ENCODE data around the gene ALK. TPM values are rescaled to one million over a fixed set of nuclear protein-coding genes. Genes with fewer than 3 reads are reported as not detected.

ALK gene
- total RNA-seq, 1 experiment from 2014 or later: 14.7 TPM

DNA sequence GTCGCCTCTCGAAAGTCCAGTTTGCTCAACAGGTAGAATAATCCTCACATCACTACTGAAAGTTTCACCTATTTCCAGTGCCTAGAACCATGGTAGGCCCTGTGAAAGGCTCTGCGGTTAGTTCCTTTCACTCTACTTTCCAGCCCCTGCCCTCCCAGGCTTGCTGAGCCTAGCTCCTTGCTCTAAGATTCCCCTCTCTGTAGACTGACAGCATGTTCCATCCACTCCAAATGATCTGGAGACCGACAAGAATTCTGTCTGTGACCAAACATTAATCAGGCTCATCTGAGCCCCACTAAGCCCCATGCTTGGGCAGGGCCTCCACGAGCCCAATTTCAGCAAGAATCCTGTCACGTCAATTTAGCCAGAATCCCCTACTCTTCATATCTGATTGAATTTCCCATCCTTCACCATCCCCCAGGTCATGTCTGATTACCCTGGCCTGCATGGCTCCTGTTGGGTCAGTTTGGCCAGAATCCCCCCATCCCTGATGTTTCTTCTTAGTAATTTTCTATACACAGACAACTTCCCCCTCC is 307.0 kb downstream of the ALK start:
- ChIA-PET CTCF (no interaction called here), POLR2A (ENCODE audit: low non-redundant PET) (no interaction called here)
- intact Hi-C loops (cut with micrococcal nuclease; ENCODE audit: unreplicated experiment): no loop called here
- H3K9me3 ChIP-seq (ENCODE audit: low read depth, low read length, poor library complexity, severe bottlenecking): no peaks in the 10 kb centered on the region
- H3K27me3 ChIP-seq (replicated peaks; ENCODE audit: insufficient read depth, low read depth, low read length, poor library complexity): no peaks in the 10 kb centered on the region
- H3K4me3 ChIP-seq (ENCODE audit: low read depth, low read length, poor library complexity, severe bottlenecking): no peak overlapping the region
- no TSS peak for BruUV-seq (replicated peaks)
- H3K27ac ChIP-seq (ENCODE audit: low read depth, low read length, poor library complexity, severe bottlenecking): no peak overlapping the region
- H3K36me3 ChIP-seq (ENCODE audit: insufficient read depth, low read length, poor library complexity, severe bottlenecking): no peaks in the 10 kb centered on the region
- TF ChIP-seq EZH2 (IDR thresholded peaks at IDR 0.05; ENCODE audit: borderline replicate concordance, low read depth, low read length, poor library complexity, severe bottlenecking) (no peak), CTCF (conservative IDR thresholded peaks at IDR 0.05; ENCODE audit: low read depth, low read length) (no peak)
- no peaks in the 10 kb centered on the region for H3K4me1 ChIP-seq (ENCODE audit: insufficient read depth, low read length, poor library complexity, severe bottlenecking)
- DNase-seq (ENCODE audit: low spot score): no peak

DNA sequence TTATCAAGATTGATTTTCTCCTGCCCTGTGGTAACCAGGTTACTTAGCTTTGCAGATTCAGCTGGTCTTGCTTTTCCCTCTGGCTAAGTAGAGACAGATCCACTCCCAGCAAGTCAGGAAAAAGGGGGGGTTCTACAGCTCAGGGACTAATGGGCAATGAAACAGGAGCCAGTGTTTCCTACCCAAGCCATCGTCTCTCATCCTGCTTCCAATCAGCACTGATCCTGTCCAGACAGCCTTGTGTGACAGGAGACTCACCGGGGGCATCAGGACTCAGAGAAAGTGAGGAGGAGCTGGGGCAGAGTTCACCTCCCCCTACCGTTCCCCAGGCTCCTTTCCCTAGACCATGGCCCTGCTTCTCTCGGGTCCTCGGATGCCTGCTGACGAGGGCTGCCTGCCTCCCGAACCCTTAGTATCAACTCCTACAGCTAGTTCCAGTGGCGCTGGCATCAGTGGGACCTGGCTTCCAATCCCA is 307.6 kb downstream of the ALK start:
- Histone ChIP-seq H3K9me3 (ENCODE audit: low read depth, low read length, poor library complexity, severe bottlenecking) (no peaks in the 10 kb centered on the region), H3K4me1 (ENCODE audit: insufficient read depth, low read length, poor library complexity, severe bottlenecking) (no peaks in the 10 kb centered on the region), H3K4me3 (ENCODE audit: low read depth, low read length, poor library complexity, severe bottlenecking) (no peak overlapping the region), H3K27me3 (replicated peaks; ENCODE audit: insufficient read depth, low read depth, low read length, poor library complexity) (no peaks in the 10 kb centered on the region), H3K27ac (ENCODE audit: low read depth, low read length, poor library complexity, severe bottlenecking) (no peak overlapping the region), H3K36me3 (ENCODE audit: insufficient read depth, low read length, poor library complexity, severe bottlenecking) (no peaks in the 10 kb centered on the region)
- CTCF ChIA-PET: no interaction called here
- TF ChIP-seq CTCF (conservative IDR thresholded peaks at IDR 0.05; ENCODE audit: low read depth, low read length) (no peak), EZH2 (IDR thresholded peaks at IDR 0.05; ENCODE audit: borderline replicate concordance, low read depth, low read length, poor library complexity, severe bottlenecking) (no peak)
- no peak for DNase-seq (ENCODE audit: low spot score)
- BruUV-seq (replicated peaks): no TSS peak
- POLR2A ChIA-PET (ENCODE audit: low non-redundant PET): no interaction called here
- intact Hi-C loops (cut with micrococcal nuclease; ENCODE audit: unreplicated experiment): no loop called here

DNA sequence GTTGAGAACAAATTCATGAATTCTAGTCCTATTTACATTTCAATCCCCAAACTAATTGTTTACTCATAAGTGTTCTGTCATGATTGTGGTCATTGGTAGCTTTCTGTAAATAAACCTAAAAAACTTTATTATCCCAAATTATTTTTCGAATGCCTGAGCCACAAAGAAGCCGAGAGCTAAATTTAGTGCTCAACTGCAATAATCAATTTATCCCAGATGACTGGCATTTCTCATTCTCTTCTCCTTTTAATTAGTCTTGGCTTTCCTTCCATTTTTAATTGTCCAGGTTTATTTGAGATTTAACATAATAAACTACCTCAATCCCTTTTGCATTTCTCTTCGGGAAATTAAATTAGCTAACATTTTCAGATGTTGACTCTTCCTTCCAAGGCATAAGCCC is 308.3 kb downstream of the ALK start:
- intact Hi-C loops (cut with micrococcal nuclease; ENCODE audit: unreplicated experiment): no loop called here
- CTCF ChIA-PET: no interaction called here
- H3K4me1 ChIP-seq (ENCODE audit: insufficient read depth, low read length, poor library complexity, severe bottlenecking): no peaks in the 10 kb centered on the region
- BruUV-seq (replicated peaks): no TSS peak
- POLR2A ChIA-PET (ENCODE audit: low non-redundant PET): interaction anchor here (0.9 kb wide), 1 partner anchor 19 kb away, joined by 4 read pairs; no protein-coding TSS in a partner anchor
- H3K9me3 ChIP-seq (ENCODE audit: low read depth, low read length, poor library complexity, severe bottlenecking): no peaks in the 10 kb centered on the region
- H3K27me3 ChIP-seq (replicated peaks; ENCODE audit: insufficient read depth, low read depth, low read length, poor library complexity): no peaks in the 10 kb centered on the region
- no peak overlapping the region for H3K27ac ChIP-seq (ENCODE audit: low read depth, low read length, poor library complexity, severe bottlenecking)
- TF ChIP-seq EZH2 (IDR thresholded peaks at IDR 0.05; ENCODE audit: borderline replicate concordance, low read depth, low read length, poor library complexity, severe bottlenecking): no peak
- no peak for TF ChIP-seq CTCF (conservative IDR thresholded peaks at IDR 0.05; ENCODE audit: low read depth, low read length)
- no peak overlapping the region for H3K4me3 ChIP-seq (ENCODE audit: low read depth, low read length, poor library complexity, severe bottlenecking)
- no peak for DNase-seq (ENCODE audit: low spot score)
- H3K36me3 ChIP-seq (ENCODE audit: insufficient read depth, low read length, poor library complexity, severe bottlenecking): no peaks in the 10 kb centered on the region

Measured in A673 (cell line).